VCaP (cell line): ENCODE results near the gene SLC9A2.

Experiments used
- H3K27ac ChIP-seq: fragments of 450-650 bp; 2 replicates; pipeline ENCODE4 v1.5.1; 2017
- CTCF ChIP-seq: fragments of 450-650 bp; conservative IDR thresholded peaks from 2 replicates; pipeline ENCODE4 v1.5.1; 2017; ENCODE audit warnings: mild to moderate bottlenecking, moderate library complexity

SLC9A2 gene, protein sequence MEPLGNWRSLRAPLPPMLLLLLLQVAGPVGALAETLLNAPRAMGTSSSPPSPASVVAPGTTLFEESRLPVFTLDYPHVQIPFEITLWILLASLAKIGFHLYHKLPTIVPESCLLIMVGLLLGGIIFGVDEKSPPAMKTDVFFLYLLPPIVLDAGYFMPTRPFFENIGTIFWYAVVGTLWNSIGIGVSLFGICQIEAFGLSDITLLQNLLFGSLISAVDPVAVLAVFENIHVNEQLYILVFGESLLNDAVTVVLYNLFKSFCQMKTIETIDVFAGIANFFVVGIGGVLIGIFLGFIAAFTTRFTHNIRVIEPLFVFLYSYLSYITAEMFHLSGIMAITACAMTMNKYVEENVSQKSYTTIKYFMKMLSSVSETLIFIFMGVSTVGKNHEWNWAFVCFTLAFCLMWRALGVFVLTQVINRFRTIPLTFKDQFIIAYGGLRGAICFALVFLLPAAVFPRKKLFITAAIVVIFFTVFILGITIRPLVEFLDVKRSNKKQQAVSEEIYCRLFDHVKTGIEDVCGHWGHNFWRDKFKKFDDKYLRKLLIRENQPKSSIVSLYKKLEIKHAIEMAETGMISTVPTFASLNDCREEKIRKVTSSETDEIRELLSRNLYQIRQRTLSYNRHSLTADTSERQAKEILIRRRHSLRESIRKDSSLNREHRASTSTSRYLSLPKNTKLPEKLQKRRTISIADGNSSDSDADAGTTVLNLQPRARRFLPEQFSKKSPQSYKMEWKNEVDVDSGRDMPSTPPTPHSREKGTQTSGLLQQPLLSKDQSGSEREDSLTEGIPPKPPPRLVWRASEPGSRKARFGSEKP

DNA sequence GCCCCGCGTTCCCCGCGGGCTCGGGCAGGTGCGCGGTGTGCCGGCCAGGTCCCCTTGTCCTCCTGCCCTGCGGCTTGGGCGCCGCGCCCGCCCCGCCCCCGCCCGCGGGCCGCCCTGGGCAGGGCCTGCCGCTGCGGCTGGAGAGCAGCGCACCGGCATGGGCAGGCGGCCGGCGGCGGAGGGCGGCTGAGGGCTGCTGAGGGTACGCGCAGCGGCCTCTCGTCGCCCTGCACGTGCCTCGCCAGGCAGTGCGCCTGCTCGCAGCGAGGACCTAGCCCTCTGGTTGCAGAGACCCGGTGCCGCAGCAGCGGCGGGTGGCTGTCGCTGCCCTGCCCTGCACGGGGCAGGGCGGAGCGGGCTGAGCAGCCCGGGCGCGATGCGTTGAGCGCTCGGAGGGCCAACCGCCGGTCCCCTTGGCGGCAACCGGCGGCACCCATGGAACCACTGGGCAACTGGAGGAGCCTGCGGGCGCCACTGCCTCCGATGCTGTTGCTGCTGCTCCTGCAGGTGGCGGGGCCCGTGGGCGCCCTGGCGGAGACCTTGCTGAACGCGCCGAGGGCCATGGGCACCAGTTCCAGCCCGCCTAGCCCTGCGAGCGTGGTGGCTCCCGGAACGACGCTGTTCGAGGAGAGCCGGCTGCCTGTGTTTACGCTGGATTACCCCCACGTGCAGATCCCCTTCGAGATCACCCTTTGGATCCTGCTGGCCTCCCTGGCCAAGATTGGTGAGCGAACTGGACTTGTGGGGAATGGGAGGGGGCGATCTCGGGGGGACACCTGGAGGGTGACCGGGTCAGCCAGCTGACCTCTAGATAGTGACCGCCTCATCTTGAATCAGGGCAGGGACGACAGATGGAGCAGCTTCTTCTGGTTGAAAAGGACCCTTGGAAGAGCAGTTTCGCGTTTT is at the start of gene SLC9A2:
Gene SLC9A2, plus strand, starts transcription at position 140 of the 906 bp plus-strand sequence. Its CDS starts 296 bp downstream, at position 436.
- peak; percentile 11; the same call in 1 of the 2 replicates for TF ChIP-seq CTCF
- H3K27ac ChIP-seq = peak within 1 kb of the TSS; percentile 91

DNA sequence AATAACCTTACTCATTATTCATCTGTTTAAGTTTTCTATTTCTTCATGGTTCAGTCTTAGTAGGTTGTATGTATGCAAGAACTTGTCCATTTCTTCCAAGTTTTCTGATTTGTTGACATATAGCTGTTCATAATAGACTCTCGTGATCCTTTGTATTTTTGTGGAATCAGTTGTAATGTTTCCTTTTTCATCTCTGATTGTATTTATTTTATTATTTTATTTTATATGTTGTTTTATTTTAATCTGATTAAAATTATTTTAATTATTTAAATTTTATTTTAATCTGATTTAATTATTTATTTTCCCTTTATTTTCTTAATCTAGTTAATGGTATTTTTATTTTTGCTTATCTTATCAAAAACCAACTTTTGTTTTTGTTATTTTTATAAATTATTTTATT is 43.5 kb upstream of the SLC9A2 start:
- no peak for TF ChIP-seq CTCF
- H3K27ac ChIP-seq = no peak overlapping the region

DNA sequence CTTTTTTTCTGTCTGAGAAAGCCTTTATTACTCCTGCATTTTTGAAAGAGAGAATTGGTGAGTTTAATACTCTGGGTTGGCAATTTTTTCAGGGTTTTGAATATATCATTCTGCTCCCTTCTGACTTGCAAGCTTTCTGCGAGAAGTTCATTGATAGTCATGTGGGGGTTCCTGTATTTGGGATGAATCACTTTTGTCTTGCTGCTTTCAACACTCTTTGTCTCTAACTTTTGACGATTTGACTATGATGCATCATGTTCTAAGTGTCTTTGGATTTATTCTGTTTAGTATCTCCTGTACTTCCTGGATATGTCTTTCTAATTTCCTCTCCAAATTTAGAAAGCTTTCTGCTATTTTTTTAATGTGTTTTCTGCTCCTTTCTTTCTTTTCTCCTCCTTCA is 41.0 kb upstream of the SLC9A2 start:
- no peak overlapping the region for H3K27ac ChIP-seq
- TF ChIP-seq CTCF = no peak

- no peak overlapping the region for H3K27ac ChIP-seq
- no peak for TF ChIP-seq CTCF
Measured at GRCh38 chr2:102581911-102582310, 37.4 kb upstream of the SLC9A2 start.

GRCh38 chr2:102582845-102583244 is 36.5 kb upstream of the SLC9A2 start:
- no peak overlapping the region for H3K27ac ChIP-seq
- TF ChIP-seq CTCF = no peak

DNA sequence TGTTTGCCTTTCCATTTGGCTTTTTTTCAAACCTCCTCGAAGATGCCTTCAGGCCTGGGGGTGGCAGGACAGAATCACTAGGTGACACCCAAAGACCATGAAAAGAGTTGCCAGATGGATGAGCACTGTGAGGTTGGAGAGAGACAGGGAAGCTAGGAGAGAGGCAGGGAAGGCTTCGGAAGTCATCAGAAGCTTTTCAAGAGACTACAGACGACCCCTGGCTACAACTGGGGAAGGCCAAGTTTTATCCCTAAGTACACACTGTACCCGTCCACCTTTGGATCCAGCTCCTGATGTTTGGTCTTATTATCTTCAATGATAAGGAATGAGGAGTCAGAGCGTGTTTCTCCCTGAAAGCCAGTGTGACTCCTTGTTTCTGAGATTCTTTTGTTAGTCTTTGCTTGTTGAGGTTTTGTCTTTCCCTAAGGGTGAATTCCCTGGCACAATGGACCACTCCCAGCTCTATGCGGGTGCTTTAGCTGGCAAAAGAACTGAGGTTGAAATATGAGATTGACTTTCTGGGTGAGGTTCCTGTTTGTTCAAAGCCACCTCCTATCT is 33.4 kb upstream of the SLC9A2 start:
- no peak overlapping the region for H3K27ac ChIP-seq
- TF ChIP-seq CTCF = no peak; the same call in 1 of the 2 replicates
